Measurements from ENCODE around the gene CCNF. TPM values are rescaled to one million over a fixed set of nuclear protein-coding genes. Genes with fewer than 3 reads are reported as not detected.

The CCNF gene
- total RNA-seq, 2 donors from 2014 or later, result 50.8 to 58.9 TPM

GRCh38 chr16:2450975-2451381 is 21.7 kb downstream of the CCNF start:
- H3K36me3 ChIP-seq (ENCODE audit: control insufficient read depth, insufficient read depth, low read length), result peaks cover 63% of the 10 kb centered on the region
- TF ChIP-seq, protein P1, sequence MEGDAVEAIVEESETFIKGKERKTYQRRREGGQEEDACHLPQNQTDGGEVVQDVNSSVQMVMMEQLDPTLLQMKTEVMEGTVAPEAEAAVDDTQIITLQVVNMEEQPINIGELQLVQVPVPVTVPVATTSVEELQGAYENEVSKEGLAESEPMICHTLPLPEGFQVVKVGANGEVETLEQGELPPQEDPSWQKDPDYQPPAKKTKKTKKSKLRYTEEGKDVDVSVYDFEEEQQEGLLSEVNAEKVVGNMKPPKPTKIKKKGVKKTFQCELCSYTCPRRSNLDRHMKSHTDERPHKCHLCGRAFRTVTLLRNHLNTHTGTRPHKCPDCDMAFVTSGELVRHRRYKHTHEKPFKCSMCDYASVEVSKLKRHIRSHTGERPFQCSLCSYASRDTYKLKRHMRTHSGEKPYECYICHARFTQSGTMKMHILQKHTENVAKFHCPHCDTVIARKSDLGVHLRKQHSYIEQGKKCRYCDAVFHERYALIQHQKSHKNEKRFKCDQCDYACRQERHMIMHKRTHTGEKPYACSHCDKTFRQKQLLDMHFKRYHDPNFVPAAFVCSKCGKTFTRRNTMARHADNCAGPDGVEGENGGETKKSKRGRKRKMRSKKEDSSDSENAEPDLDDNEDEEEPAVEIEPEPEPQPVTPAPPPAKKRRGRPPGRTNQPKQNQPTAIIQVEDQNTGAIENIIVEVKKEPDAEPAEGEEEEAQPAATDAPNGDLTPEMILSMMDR (conservative IDR thresholded peaks at IDR 0.05), result no peak
- no peaks in the 10 kb centered on the region for H3K4me1 Mint-ChIP-seq
- H3K4me3 ChIP-seq (ENCODE audit: low read length), result no peak overlapping the region
- WGBS, 2 experiments (ENCODE audit: insufficient coverage in 1 of 2, insufficient read length in 1 of 2), result 97 to 98% methylated on average over 7 to 19 of the region's 19 CpGs
- H3K27ac Mint-ChIP-seq, result no peak overlapping the region
- DNase-seq, result no peak
- H3K27me3 Mint-ChIP-seq (ENCODE audit: insufficient read depth), result no peaks in the 10 kb centered on the region
- H3K9ac ChIP-seq (ENCODE audit: extremely low read depth, low read length, poor library complexity, severe bottlenecking), result no peak overlapping the region
- H3K4me1 ChIP-seq (ENCODE audit: control insufficient read depth, insufficient read depth, low read length), result no peaks in the 10 kb centered on the region
- H3K27me3 ChIP-seq (ENCODE audit: control insufficient read depth, insufficient read depth, low read length, poor library complexity, severe bottlenecking), result no peaks in the 10 kb centered on the region
- no peak overlapping the region for H3K4me3 Mint-ChIP-seq
- no peaks in the 10 kb centered on the region for H3K9me3 Mint-ChIP-seq
- no peaks in the 10 kb centered on the region for H3K9me3 ChIP-seq (ENCODE audit: control insufficient read depth, low read length)
- H3K27ac ChIP-seq (ENCODE audit: low read depth, low read length), result no peak overlapping the region
- peaks cover 74% of the 10 kb centered on the region for H3K36me3 Mint-ChIP-seq (ENCODE audit: low read depth)

DNA sequence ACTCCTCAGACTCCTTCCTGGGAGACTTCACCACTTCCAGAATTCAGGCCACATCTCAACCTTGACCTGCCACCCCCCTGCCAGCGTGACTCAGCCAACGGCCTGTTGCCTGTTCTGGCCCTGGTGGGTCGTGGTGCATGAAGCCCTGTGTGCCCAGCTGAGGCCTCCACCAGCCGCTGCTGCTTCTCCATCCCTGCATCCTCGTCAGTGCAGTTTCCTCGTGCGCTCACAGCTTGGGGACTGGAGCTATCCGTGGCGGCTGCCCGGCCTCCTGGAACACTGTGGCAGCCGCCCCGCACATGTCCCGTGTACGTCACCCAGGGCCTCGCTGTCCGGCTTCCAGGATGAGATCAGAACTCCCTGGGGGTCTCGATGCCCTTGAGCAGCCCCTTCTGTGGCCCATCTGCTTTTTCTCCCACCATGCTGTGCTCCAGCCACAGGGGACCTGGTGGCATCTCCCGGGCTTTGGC is 22.6 kb downstream of the CCNF start:
- no peak overlapping the region for H3K27ac ChIP-seq (ENCODE audit: low read depth, low read length)
- no peak overlapping the region for H3K9ac ChIP-seq (ENCODE audit: extremely low read depth, low read length, poor library complexity, severe bottlenecking)
- Mint-ChIP-seq H3K27me3 (ENCODE audit: insufficient read depth) (no peaks in the 10 kb centered on the region), H3K36me3 (ENCODE audit: low read depth) (peaks cover 70% of the 10 kb centered on the region), H3K27ac (no peak overlapping the region), H3K9me3 (no peaks in the 10 kb centered on the region), H3K4me1 (no peaks in the 10 kb centered on the region), H3K4me3 (no peak overlapping the region)
- no peaks in the 10 kb centered on the region for H3K9me3 ChIP-seq (ENCODE audit: control insufficient read depth, low read length)
- DNase-seq, result no peak
- WGBS, 2 experiments (ENCODE audit: insufficient coverage in 1 of 2, insufficient read length in 1 of 2), result 95 to 96% methylated on average over 13 to 18 of the region's 18 CpGs
- H3K27me3 ChIP-seq (ENCODE audit: control insufficient read depth, insufficient read depth, low read length, poor library complexity, severe bottlenecking), result no peaks in the 10 kb centered on the region
- H3K4me3 ChIP-seq (ENCODE audit: low read length), result no peak overlapping the region
- H3K4me1 ChIP-seq (ENCODE audit: control insufficient read depth, insufficient read depth, low read length), result no peaks in the 10 kb centered on the region
- peaks cover 63% of the 10 kb centered on the region for H3K36me3 ChIP-seq (ENCODE audit: control insufficient read depth, insufficient read depth, low read length)
- TF ChIP-seq, protein P1 (conservative IDR thresholded peaks at IDR 0.05), result no peak

- no peak overlapping the region for H3K4me3 Mint-ChIP-seq
Observed at GRCh38 chr16:2452650-2453049, 23.4 kb downstream of the CCNF start.

More at GRCh38 chr16:2452650-2453049, 23.4 kb downstream of the CCNF start:
- H3K9me3 Mint-ChIP-seq, result no peaks in the 10 kb centered on the region
- Histone ChIP-seq H3K4me1 (ENCODE audit: control insufficient read depth, insufficient read depth, low read length) (no peaks in the 10 kb centered on the region), H3K36me3 (ENCODE audit: control insufficient read depth, insufficient read depth, low read length) (peaks cover 69% of the 10 kb centered on the region), H3K27me3 (ENCODE audit: control insufficient read depth, insufficient read depth, low read length, poor library complexity, severe bottlenecking) (no peaks in the 10 kb centered on the region), H3K27ac (ENCODE audit: low read depth, low read length) (no peak overlapping the region), H3K4me3 (ENCODE audit: low read length) (no peak overlapping the region), H3K9ac (ENCODE audit: extremely low read depth, low read length, poor library complexity, severe bottlenecking) (no peak overlapping the region), H3K9me3 (ENCODE audit: control insufficient read depth, low read length) (no peaks in the 10 kb centered on the region)
- TF ChIP-seq, protein P1 (conservative IDR thresholded peaks at IDR 0.05), result no peak
- DNase-seq, result no peak
- H3K36me3 Mint-ChIP-seq (ENCODE audit: low read depth), result peaks cover 74% of the 10 kb centered on the region
- no peaks in the 10 kb centered on the region for H3K4me1 Mint-ChIP-seq
- H3K27me3 Mint-ChIP-seq (ENCODE audit: insufficient read depth), result no peaks in the 10 kb centered on the region
- 95 to 96% methylated on average over 7 to 8 of the region's 8 CpGs for WGBS, 2 experiments (ENCODE audit: insufficient coverage in 1 of 2, insufficient read length in 1 of 2)
- H3K27ac Mint-ChIP-seq, result no peak overlapping the region

All from endodermal cell (in vitro differentiated cells).